DOHH2 (cell line): ENCODE results near the gene CLASP1.
"Not testable (repeated sequence)": the region's sequence is repeated elsewhere in the genome, so short reads cannot be mapped to it uniquely, and the experiment has no call there.

Experiments
- EZH2phosphoT487 ChIP-seq: fragments of 200-600 bp; sonication (generic); IDR thresholded peaks from 2 replicates; pipeline ENCODE4 v1.6.1; 2017; ENCODE audit warnings: borderline replicate concordance, mild to moderate bottlenecking, antibody characterized with exemption, low read length, moderate library complexity, mixed read lengths
- TF ChIP-seq, protein P1 (sequence below): fragments of 200-600 bp; sonication (generic); IDR thresholded peaks from one replicate; pipeline ENCODE4 v1.5.1; 2014; ENCODE audit warnings: antibody characterized with exemption, mild to moderate bottlenecking, low read depth, low read length; ENCODE audit not compliant: poor library complexity, severe bottlenecking

DNA sequence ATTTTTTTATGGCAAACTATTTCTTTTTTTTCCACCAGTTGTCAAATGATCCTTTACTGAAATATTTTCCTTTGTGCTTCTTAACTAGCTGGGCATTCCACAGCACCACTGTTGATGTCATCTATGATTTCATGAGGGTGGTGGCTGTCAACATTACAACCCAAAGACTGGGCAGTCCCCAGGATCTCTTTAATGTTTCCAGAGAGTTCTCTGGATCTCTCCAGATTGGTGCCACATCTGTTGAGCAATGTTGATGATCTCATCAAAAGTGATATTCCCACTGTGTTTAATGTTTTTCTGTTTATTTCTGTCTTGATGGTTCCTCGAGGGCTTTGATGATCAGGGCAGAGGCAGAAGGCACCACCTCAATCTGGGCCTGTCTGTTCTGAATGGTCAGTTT, 9.1 kb upstream of the CLASP1 start:
- TF ChIP-seq, protein P1, sequence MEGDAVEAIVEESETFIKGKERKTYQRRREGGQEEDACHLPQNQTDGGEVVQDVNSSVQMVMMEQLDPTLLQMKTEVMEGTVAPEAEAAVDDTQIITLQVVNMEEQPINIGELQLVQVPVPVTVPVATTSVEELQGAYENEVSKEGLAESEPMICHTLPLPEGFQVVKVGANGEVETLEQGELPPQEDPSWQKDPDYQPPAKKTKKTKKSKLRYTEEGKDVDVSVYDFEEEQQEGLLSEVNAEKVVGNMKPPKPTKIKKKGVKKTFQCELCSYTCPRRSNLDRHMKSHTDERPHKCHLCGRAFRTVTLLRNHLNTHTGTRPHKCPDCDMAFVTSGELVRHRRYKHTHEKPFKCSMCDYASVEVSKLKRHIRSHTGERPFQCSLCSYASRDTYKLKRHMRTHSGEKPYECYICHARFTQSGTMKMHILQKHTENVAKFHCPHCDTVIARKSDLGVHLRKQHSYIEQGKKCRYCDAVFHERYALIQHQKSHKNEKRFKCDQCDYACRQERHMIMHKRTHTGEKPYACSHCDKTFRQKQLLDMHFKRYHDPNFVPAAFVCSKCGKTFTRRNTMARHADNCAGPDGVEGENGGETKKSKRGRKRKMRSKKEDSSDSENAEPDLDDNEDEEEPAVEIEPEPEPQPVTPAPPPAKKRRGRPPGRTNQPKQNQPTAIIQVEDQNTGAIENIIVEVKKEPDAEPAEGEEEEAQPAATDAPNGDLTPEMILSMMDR: not testable (repeated sequence)
- TF ChIP-seq EZH2phosphoT487: not testable (repeated sequence)
